OCI-LY1 (cell line): ENCODE data around the gene ENTPD8.

Experiments
- EZH2 ChIP-seq: fragments of 200-600 bp; sonication (generic), shearing (Covaris generic); IDR thresholded peaks from 2 replicates; pipeline ENCODE4 v1.8.0; 2017; ENCODE audit warnings: borderline replicate concordance, mixed run types, mild to moderate bottlenecking, antibody characterized with exemption, low read length, moderate library complexity, mixed read lengths
- TF ChIP-seq, protein P1 (sequence below): fragments of 200-600 bp; sonication (generic), shearing (Covaris generic); IDR thresholded peaks from 2 replicates; pipeline ENCODE4 v1.5.1; 2017; ENCODE audit warnings: mild to moderate bottlenecking, antibody characterized with exemption, low read length, moderate library complexity, mixed read lengths

DNA sequence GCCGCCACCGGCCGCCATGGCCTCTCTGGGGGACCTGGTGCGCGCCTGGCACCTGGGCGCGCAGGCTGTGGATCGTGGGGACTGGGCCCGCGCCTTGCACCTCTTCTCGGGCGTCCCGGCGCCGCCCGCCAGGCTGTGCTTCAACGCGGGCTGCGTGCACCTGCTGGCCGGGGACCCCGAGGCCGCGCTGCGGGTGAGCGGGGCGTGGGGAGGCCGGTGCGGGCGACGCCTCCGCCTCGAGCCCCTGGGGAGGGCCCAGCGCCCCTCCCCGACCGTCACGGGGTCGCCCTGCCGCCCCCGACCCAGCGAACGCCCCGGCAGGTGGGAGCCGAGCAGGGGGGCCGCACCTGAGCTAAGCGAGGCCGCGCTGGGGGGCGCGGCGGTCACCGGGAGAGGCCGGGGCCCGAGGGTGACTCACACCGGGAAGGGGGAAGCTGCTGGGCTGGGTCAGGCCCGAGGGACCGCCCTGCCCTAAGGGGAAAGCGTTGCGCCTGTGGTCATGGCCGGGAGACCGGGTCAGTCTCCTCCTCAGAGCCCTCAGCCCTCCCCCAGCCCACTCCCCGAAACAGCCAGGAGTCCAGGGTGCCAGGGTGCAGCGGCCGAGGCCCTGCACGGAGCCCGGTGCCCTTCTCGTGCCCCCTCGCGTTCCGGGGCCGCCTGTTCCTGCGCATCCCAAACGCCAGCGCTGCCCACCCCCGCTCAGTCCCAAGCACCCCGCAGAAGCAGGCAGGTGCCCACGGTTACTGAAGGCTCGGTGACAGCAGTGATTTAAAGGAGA is 17.5 kb downstream of the ENTPD8 start:
- no peak for TF ChIP-seq EZH2
- TF ChIP-seq, protein P1, sequence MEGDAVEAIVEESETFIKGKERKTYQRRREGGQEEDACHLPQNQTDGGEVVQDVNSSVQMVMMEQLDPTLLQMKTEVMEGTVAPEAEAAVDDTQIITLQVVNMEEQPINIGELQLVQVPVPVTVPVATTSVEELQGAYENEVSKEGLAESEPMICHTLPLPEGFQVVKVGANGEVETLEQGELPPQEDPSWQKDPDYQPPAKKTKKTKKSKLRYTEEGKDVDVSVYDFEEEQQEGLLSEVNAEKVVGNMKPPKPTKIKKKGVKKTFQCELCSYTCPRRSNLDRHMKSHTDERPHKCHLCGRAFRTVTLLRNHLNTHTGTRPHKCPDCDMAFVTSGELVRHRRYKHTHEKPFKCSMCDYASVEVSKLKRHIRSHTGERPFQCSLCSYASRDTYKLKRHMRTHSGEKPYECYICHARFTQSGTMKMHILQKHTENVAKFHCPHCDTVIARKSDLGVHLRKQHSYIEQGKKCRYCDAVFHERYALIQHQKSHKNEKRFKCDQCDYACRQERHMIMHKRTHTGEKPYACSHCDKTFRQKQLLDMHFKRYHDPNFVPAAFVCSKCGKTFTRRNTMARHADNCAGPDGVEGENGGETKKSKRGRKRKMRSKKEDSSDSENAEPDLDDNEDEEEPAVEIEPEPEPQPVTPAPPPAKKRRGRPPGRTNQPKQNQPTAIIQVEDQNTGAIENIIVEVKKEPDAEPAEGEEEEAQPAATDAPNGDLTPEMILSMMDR, result no peak
